HTR-8/SVneo (cell line): Measurements from ENCODE around the gene INTS11.

Experiments used
- DNase-seq: peaks from one replicate; pipeline ENCODE4 v3.0.0; 2011; ENCODE audit warnings: low spot score, mixed read lengths; ENCODE audit not compliant: insufficient read length
- FAIRE-seq: peaks from 2 replicates; lab custom pipeline; 2011; peaks lifted over from hg19 to GRCh38; lab: Jason Lieb, UNC

The INTS11 gene

GRCh38 chr1:1358433-1359271, 34.2 kb upstream of the INTS11 start, which contains the start of gene MXRA8:
Gene MXRA8, minus strand, starts transcription at chr1:1358555. Its CDS starts 51 bp downstream, at chr1:1358504.
- peak; percentile 76 for FAIRE-seq
- DNase-seq = peak; percentile 53

GRCh38 chr1:1357871-1358432, 33.5 kb upstream of the INTS11 start:
- FAIRE-seq = no peak
- DNase-seq = no peak

GRCh38 chr1:1356796-1357401, 32.4 kb upstream of the INTS11 start:
- DNase-seq (no peak), FAIRE-seq (no peak)

- DNase-seq (no peak), FAIRE-seq (no peak)
These were observed 31.8 kb upstream of the INTS11 start for GRCh38 chr1:1356166-1356795.

GRCh38 chr1:1355416-1355815, 31.0 kb upstream of the INTS11 start:
- DNase-seq (no peak), FAIRE-seq (no peak)

- DNase-seq = no peak
- FAIRE-seq = no peak
These were observed 30.1 kb upstream of the INTS11 start for GRCh38 chr1:1354271-1355247.

GRCh38 chr1:1353389-1354151, 29.1 kb upstream of the INTS11 start:
- FAIRE-seq (no peak), DNase-seq (no peak)

GRCh38 chr1:1352786-1353388, 28.4 kb upstream of the INTS11 start:
- FAIRE-seq (no peak), DNase-seq (no peak)

- no peak for FAIRE-seq
- DNase-seq = no peak
These were observed 27.3 kb upstream of the INTS11 start for GRCh38 chr1:1351511-1352427.

GRCh38 chr1:1349256-1350012, 25.0 kb upstream of the INTS11 start, which contains the start of gene DVL1:
Gene DVL1, minus strand, starts transcription at chr1:1349418. Its CDS starts 353 bp downstream, at chr1:1349065.
- FAIRE-seq (no peak), DNase-seq (peak; percentile 41)

GRCh38 chr1:1348420-1349255, 24.2 kb upstream of the INTS11 start:
- FAIRE-seq (no peak), DNase-seq (no peak)

GRCh38 chr1:1347663-1348419, 23.4 kb upstream of the INTS11 start:
- DNase-seq = peak; percentile 41
- FAIRE-seq = no peak

- DNase-seq = no peak
- no peak for FAIRE-seq
These were observed 22.7 kb upstream of the INTS11 start for GRCh38 chr1:1347026-1347595.

- DNase-seq (no peak), FAIRE-seq (no peak)
These were observed 22.0 kb upstream of the INTS11 start for GRCh38 chr1:1346501-1346890.
